ENCODE results near the gene PTGR3.

PTGR3 gene, protein sequence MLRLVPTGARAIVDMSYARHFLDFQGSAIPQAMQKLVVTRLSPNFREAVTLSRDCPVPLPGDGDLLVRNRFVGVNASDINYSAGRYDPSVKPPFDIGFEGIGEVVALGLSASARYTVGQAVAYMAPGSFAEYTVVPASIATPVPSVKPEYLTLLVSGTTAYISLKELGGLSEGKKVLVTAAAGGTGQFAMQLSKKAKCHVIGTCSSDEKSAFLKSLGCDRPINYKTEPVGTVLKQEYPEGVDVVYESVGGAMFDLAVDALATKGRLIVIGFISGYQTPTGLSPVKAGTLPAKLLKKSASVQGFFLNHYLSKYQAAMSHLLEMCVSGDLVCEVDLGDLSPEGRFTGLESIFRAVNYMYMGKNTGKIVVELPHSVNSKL

GRCh38 chr18:75209129-75209950 is at the start of gene PTGR3:
PTGR3 (minus strand) TSS chr18:75209139; CDS start chr18:75209058, 81 bp downstream.
- peak in 3 of 4 experiments; percentile 47 to 77 (median 65) for DNase-seq (ENCODE audit: low read depth in 4 of 4, low spot score in 1 of 4)

DNA sequence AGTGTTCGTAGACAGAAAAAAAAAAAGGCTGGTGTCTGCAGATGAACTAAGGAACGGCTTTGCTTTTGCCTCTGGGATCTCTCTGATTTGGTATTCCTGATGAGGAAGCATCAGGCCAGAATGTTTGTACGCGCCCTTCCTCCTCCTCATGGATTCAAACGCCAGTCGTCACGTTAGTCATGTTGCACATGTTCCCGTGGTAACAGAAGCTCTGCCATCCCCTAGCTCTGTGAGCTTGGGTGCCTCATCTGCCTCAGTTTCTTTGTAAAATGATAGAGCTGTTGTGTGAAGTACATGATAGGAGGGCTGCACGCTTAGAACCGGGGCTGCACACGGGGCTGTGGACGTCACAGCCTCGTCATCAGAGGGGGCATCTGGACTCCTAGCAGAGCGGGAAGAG is 48.7 kb upstream of the PTGR3 start:
- DNase-seq (ENCODE audit: low read depth in 4 of 4, low spot score in 1 of 4): no peak

GRCh38 chr18:75256376-75256775 is 47.4 kb upstream of the PTGR3 start:
- DNase-seq (ENCODE audit: low read depth in 4 of 4, low spot score in 1 of 4): no peak

GRCh38 chr18:75255094-75255493 is 46.2 kb upstream of the PTGR3 start:
- DNase-seq (ENCODE audit: low read depth in 4 of 4, low spot score in 1 of 4): no peak

DNA sequence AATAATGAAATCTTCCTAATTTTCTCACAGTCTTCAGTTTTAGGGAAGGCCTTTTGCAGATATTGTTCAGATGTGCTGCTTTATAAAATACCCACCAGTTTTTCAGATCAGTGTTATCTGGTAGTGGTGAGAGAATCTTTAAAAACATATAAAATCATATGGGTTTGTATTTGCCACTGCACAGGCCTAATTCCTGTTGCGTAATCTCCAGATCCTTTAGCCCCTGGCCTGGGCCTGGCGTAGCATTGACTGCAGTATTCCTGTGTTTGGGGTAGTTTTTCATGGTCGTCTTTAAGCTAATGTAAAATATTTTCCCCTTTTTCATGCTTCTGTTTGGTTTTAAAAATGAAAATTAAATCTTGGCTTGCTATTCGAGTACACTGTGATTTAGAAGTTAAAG is 44.8 kb upstream of the PTGR3 start:
- no peak for DNase-seq (ENCODE audit: low read depth in 4 of 4, low spot score in 1 of 4)

DNA sequence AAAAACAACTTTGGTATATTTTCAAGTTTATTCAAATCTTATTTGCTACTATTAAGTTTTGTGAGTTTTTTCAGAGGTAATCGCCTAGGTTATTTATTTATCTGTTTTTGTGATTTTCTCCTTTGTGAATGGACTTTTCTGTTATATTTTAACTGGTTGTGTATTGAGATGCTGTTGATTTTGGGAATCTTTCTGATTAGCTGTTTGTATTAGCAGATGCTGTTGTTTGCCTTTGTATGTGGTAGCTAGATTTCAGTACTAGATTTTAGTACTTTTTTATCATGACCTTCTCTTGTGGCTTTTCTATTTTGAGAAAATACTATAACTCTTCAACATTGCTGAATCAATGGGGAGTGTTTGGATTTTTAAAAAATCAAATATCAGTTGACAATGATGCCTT is 44.1 kb upstream of the PTGR3 start:
- DNase-seq (ENCODE audit: low read depth in 4 of 4, low spot score in 1 of 4): no peak

GRCh38 chr18:75252136-75252535 is 43.2 kb upstream of the PTGR3 start:
- DNase-seq (ENCODE audit: low read depth in 4 of 4, low spot score in 1 of 4): no peak

DNA sequence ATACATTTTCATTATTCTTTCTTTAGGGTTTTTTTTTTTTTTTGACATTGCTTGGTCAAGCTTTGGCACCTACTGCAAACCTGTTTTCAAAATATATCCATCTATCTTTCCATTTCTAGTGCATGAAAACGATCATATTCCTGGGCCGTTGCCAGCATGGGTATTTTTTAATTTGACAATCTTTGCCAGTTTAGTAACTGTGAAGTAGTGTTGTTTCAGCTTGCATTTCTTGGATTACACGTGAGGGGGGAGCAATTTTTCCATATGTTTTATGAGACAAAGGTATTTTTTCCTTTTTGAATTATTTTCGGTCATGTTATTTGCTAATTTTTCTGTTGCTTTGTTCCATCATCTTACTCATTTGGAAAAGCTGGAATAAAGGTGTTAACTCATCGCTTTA is 42.5 kb upstream of the PTGR3 start:
- no peak for DNase-seq (ENCODE audit: low read depth in 4 of 4, low spot score in 1 of 4)

DNA sequence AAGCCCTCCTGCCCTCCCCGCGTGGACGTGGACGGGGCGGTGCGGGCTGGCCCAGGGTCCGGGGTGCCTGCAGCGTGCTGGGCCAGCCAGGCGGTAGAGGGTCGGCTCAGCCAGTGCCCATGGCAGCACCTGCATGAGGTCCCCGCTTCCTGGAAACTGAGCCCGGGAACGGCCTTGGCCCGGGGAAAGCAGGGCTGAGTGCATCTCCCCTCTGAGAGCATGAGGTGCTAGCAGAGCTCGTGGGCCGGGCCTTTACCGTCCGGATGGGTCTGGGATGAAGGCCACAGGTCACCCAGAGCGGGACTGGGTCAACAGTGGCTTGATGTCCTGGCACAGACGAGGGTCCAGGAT is 41.5 kb upstream of the PTGR3 start:
- no peak for DNase-seq (ENCODE audit: low read depth in 4 of 4, low spot score in 1 of 4)

DNA sequence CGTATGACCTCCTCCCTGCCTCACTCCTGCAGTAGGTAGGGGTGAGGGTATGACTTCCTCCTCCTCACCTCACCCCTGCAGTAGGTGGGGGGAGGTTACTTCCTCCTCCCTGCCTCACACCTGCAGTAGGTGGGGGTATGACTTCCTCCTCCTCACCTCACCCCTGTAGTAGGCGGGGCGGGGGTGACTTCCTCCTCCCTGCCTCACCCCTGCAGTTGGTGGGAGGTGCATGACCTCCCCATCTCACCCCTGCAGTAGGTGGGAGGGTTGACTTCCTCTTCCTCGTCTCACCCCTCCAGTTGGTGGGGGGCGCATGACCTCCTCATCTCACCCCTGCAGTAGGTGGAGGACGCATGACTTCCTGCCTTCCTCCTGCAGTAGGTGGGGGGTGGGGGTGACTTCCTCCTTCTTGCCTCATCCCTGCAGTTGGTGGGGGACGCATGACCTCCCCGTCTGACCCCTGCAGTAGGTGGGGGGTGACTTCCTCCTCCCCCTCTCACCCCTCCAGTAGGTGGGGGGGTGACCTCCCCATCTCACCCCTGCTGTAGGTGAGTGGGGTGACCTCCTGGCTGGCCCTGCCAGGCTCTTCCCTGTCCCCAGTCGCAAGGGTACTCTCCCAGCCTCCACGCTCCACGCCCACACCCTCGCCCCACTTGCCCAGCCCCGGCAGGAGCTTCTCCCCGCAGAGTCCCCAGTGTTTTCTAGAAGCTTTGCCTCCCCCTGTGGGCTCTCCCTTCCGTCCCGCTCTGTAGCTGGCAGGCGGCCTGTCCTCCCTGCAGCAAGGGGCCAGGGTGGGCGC is 40.9 kb upstream of the PTGR3 start:
- DNase-seq (ENCODE audit: low read depth in 4 of 4, low spot score in 1 of 4): no peak

DNA sequence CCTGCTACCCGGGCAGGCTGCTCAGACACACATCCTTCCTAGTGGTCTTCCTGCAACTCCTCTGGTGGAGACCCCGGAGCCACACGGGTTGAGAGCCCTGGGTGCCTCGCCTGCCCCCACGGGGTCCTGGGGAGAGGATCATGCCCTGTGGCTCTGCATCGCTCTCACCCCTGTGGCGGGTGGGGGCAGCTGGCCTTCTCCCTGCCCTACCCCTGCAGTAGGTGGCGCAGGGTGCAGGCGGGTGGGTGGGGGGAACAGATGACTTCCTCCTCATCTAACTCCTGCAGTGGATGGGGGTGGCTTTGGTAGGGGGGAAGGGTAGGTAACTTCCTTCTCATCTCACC is 40.2 kb upstream of the PTGR3 start:
- no peak for DNase-seq (ENCODE audit: low read depth in 4 of 4, low spot score in 1 of 4)

DNA sequence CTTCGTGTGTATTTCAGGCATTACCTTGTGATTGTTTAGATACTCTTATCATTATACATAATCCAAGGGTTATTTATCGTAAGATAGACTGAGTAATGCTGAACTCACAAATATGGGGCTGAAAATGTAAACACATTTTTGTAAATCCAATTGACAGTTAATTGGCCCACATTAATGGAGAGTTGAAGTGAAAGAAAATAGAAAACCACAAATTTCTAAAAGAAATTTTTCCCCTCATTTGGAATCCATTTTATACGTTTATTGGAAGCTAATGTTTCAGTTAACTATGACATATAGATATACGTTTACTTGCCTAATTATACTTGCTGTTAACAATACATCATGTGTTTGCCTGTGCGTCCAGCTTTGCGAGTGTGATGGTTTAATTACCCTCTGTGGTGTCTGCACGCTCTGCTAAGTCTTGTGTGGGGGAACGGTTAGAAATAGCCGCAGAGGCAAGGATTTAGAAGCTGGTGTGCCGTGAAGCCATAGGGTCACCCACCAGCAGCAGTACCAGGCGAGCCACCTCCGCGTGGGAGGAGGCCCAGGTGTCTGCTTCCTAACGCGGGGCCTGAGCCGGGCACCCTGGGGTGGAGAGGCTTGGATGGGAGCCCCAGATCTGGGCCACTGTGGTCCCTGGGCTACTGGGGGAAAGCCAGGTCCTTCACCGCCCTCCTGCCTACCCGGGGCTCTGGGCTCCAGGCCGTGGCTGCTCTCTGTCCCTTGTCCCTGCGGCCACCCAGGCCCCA is 39.7 kb upstream of the PTGR3 start:
- DNase-seq (ENCODE audit: low read depth in 4 of 4, low spot score in 1 of 4): no peak

DNA sequence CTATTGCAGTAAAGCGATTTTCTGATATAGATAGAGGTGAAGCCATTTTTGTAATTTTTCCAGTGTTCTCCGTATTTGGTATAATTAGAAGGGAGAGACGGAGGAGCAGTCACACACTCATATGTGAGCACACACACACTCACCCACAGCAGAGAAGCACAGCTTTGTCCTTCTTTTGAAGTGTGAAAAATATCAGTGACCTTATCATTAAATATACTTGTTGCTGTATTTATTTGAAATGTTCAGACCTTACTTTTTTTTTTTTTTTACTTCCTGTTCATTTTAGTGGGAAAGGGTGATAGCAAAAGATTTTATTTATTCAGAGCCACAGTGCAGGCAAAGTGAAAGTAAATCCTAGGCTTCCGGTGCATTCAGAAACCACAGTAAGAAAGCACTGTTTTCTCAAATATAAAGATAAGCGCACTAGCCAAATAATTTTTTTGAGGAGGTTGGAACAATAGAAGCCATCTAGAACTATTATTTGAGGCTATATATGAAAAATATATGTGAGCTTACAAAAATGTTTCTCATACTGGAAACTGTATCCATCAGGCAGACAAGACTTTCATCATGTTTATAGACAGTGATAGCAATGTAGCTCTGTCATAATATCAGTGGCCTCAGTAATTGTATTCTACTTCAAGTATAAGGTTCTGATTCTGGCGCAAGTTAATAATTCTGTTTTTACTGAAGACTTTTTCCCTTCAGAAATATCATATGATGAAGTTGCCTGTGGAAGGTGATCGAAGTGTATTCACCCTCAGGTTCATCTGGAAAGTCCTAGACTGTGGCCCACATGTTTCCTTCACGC is 38.9 kb upstream of the PTGR3 start:
- no peak for DNase-seq (ENCODE audit: low read depth in 4 of 4, low spot score in 1 of 4)

- DNase-seq (ENCODE audit: low read depth in 4 of 4, low spot score in 1 of 4): no peak
These were observed 38.0 kb upstream of the PTGR3 start for GRCh38 chr18:75246721-75247610.

DNA sequence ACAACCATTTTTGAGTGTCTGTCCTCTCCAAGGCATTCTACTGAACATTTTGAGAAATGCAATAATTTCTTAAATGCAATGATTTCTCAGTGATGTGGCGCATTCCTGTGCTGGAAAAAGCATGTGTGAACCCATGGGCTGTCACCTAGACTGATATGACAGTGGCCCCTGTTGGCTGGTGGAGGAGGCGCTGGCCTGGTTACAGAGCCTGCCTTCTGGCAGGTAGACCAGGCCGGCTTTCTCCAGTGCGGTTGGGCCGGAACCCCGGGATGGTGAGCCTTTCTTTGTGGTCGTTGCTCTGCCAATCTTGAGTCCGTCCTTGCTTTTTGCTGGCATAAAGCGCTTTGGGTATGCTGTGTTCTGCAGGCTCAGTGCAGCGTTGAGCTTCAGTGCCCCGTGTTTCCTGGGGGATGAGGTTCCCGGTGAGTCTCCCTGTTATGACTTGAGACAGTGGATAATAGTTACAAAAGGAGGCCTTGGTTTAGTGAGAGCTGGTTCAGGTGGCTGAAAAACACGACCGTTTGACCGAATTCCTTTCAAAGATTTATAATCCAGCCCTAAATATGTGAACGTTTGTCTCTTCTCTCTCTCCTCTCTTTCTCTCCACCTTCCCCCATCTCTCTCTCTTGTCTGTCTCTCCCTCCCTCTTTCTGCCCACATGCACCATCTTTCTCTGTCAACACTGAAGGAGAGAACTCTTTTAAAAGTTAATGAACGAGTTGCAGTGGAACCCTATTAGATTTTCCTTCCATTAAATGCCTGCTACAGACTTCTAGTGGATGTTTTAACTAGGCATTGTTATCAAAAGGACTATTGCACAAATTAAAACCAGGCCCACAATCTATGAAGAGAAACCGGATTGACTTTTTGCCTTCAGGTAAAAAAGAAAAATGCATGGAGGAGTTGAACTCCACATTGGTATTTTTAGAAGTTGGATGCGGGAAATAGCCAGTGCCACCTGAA is 35.7 kb upstream of the PTGR3 start:
- no peak for DNase-seq (ENCODE audit: low read depth in 4 of 4, low spot score in 1 of 4)

- no peak for DNase-seq (ENCODE audit: low read depth in 4 of 4, low spot score in 1 of 4)
These were observed 32.8 kb upstream of the PTGR3 start for GRCh38 chr18:75241705-75242104.

- no peak for DNase-seq (ENCODE audit: low read depth in 4 of 4, low spot score in 1 of 4)
These were observed 31.5 kb upstream of the PTGR3 start for GRCh38 chr18:75240433-75240832.

- no peak for DNase-seq (ENCODE audit: low read depth in 4 of 4, low spot score in 1 of 4)
These were observed 29.8 kb upstream of the PTGR3 start for GRCh38 chr18:75238786-75239185.

Measured in stimulated activated CD4-positive, alpha-beta T cell treated with anti-CD3 and anti-CD28 coated beads, Interleukin-1b, Interleukin-23, amount 100 ng/mL, for 24 hours (primary cell).